Astrocyte of the cerebellum (primary cell): Measurements from ENCODE around the gene PSAPL1.

ENCODE experiments used
- DNase-seq: peaks from one replicate; pipeline ENCODE4 v3.0.0-alpha.2; 2011; ENCODE audit warnings: low read depth
- H3K4me3 ChIP-seq: 2 replicates; pipeline ENCODE4 v1.5.1; 2011; ENCODE audit warnings: mild to moderate bottlenecking, low read depth, low read length, moderate library complexity
- in situ Hi-C: cut with HindIII; loops from 2 replicates; pipeline ENCODE4 v1.10.0; 2017; ENCODE audit warnings: low sequenced_read_pairs
- TF ChIP-seq, protein P1 (sequence below): IDR thresholded peaks from 2 replicates; pipeline ENCODE4 v1.5.1; 2012; ENCODE audit warnings: low read length, low read depth, moderate library complexity, mild to moderate bottlenecking; ENCODE audit errors: missing control alignments

Gene PSAPL1

DNA sequence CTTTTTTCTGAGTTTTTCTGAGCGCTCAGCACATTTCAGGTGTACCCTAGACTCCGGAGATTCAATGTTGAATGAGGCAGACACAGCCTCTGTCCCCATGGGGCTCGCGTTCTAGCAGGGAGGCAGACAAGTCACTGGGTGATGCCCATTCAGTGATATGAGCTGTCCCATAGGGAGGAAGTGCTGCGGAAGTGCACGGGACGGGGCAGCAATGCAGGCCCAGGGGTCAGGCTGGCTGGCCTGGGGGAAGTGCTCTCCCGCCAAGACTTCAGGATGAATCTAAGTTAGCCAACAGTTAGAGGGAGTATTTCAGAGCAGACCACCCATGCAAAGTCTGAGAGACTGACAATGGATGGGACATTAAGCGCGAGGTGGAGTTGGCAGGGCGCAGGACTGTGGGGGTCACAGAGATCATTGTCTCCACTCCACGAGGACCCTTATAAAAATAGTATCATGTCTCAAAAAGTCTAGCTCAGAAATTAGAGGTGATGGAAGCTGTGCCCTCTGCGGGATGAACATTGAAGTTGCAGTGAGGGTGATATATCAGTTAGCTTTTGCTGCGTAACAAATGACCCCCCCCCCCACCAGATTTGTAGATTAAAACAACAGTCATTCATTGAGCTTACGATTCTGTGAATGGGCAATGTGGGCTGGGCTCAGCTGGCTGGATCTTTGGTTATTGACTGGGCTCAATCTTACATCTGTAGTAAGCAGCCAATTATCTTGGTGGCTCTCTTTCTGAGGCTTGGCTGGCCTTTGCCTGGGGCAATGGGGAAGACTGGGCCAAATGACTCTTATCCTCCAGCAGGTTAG, 16.4 kb downstream of the PSAPL1 start:
- no peak for DNase-seq
- TF ChIP-seq, protein P1, sequence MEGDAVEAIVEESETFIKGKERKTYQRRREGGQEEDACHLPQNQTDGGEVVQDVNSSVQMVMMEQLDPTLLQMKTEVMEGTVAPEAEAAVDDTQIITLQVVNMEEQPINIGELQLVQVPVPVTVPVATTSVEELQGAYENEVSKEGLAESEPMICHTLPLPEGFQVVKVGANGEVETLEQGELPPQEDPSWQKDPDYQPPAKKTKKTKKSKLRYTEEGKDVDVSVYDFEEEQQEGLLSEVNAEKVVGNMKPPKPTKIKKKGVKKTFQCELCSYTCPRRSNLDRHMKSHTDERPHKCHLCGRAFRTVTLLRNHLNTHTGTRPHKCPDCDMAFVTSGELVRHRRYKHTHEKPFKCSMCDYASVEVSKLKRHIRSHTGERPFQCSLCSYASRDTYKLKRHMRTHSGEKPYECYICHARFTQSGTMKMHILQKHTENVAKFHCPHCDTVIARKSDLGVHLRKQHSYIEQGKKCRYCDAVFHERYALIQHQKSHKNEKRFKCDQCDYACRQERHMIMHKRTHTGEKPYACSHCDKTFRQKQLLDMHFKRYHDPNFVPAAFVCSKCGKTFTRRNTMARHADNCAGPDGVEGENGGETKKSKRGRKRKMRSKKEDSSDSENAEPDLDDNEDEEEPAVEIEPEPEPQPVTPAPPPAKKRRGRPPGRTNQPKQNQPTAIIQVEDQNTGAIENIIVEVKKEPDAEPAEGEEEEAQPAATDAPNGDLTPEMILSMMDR = no peak
- H3K4me3 ChIP-seq = no peak overlapping the region
- in situ Hi-C loops = no loop called here

DNA sequence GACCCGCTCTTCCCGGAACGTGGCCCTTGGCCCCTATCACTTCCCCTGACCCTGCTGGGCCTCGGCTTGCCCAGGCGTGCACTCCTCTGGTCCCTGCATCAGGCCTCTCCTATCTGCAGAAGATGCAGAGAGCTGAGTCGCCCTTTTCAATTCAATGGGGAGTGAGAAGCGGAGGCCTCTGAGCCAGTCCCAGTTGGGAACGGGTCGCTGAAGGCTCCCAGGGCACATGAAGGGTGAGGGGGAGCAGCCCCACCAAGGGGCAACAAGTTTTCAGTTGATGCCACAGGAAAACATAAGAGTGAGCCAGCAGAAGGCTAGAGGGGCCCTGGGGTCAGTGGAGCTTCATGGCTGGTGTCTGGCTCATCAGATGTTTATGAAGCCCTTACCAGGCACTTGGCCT, 17.1 kb downstream of the PSAPL1 start:
- H3K4me3 ChIP-seq = no peak overlapping the region
- in situ Hi-C loops = no loop called here
- no peak for DNase-seq
- TF ChIP-seq, protein P1 = no peak

DNA sequence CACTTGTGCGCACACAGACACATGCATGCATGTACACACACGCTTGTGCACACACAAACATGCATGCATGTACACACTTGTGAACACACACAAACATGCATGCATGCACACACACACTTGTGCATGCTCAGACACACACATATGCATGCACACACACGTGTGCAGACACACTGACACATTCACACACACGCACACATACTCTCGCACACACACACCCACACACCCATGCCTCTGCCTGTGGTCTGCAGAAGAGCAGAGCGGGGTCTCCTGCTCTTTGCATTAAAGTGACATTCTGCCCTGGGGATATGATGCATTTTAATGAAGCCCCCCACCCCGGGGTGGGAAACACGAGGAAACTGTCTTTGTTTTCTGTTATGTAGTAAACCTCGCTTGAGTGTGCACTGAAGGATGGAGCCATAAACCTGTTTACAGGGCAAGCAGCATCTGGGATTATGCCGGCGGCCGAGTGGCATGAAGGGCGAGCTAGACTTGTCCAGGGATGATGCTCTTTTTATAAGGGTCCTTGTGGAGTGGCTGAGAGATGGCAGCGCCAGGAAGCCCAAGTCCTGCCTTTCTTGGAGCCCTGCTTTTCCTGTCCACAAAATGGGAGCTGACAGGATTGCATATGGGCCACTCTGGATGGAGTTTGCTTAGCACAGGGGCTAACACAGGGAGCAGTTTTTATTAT, 17.8 kb downstream of the PSAPL1 start:
- H3K4me3 ChIP-seq = no peak overlapping the region
- in situ Hi-C loops = no loop called here
- DNase-seq = no peak
- TF ChIP-seq, protein P1 = no peak

DNA sequence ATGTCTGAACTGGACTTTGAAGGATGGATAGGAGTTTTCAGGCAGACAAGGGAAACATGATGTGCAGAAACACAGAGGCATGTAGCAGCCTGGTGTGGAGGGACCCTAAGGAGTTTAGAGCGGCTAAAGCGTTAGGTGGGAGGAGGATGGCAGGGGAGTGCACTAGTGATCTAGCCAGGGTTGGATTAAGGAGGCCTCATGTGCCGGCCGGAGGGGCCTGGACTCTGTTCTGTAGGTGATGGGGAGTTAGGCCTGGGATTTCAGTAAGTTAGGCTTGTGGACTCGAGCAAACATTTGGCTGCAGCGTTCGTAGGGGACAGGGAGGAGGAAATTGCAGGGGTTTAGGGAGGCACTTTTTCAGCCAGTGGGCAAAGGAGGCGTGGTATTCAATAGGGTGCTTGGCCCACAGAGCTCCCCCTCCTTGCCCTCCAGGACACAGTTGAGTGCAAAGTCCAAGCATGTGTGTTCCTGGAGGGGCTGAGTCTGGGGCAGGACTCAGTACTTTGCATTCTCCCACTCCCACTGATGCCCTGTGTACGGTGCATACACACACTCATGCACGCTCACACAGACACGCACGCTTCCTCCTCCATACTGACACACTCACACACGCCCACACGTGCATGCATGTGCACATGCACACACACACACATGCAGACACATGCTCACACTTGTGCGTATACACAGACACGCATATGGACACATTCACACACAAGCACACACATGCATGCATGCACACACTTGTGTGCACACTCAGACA, 18.6 kb downstream of the PSAPL1 start:
- no peak for DNase-seq
- no peak overlapping the region for H3K4me3 ChIP-seq
- TF ChIP-seq, protein P1 = no peak
- in situ Hi-C loops = no loop called here

DNA sequence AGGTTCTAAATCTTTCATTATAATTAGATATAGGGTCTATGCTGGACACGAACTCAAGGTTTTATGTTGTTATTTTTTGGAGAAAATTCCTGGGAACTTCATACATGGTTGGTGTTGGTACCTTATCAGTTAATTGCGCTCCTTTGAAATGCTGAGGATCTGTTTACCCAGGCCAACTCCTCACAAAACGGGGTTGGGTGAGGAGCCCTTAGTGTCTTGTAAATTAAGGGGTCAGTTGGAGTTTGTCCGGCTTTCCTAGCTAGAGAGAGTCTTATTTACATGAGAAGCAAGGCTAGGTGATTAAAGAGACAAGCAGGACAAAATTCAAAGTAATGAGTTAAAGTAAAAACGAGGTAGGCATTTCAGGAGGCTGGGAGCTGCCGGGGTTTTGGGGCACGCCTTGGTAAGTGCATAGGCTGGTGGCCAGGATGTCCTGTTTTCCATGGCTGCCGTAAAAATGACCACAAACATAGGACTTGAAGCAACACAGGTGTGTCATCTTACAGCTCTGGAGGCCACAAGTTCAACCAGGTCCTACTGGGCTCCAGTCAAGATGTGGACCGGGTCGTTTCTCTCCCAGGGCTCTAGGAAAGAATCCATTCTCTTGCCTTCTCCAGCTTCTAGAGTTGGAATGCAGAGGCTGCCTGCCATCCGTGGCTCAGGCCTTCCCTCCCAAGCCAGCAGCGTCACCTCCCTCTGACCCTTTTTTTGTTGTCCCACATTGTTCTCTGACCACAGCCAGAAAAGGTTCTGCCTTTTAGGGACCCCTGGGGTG, 19.8 kb downstream of the PSAPL1 start:
- TF ChIP-seq, protein P1 = no peak
- DNase-seq = no peak
- in situ Hi-C loops = no loop called here
- H3K4me3 ChIP-seq = no peak overlapping the region

DNA sequence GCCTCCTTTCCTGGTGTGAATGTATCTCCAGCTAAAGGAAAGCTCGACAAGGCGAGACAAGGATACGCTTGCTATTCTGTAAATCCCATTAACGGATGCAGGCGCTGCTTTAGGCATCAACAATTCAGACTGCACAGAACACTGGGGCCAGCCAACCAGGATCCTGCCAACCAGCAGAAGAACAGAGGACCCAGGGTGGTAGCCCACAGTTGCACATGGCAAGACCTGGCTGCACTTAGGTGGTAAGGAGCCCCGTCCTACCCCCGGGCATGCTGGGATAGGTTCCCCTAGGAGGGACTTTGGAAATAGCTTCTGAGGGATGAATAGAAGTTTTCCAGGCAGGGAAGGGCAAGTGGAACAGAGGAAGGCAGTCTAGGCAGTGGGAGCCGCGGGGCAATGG, 20.7 kb downstream of the PSAPL1 start:
- in situ Hi-C loops = no loop called here
- TF ChIP-seq, protein P1 = no peak
- H3K4me3 ChIP-seq = no peak overlapping the region
- DNase-seq = no peak
